HepG2 (cell line): ENCODE data around the gene GOLGA3. TPM values are rescaled to one million over a fixed set of nuclear protein-coding genes. Genes with fewer than 3 reads are reported as not detected.

Source experiments
- AHR ChIP-seq: IDR thresholded peaks from 2 replicates; pipeline ENCODE4 v1.6.1; 2018; ENCODE audit warnings: missing genetic modification reagents, missing compliant biosample characterization
- CAMTA2 ChIP-seq: sonication (generic); formaldehyde crosslinking; IDR thresholded peaks from 2 replicates; pipeline ENCODE4 v1.4.0; 2020; ENCODE audit warnings: mild to moderate bottlenecking, missing genetic modification reagents, borderline replicate concordance
- FOXA1 ChIP-seq, 2 experiments: fragments of 450-650 bp in 1 of 2; sonication (generic) in 1 of 2; formaldehyde crosslinking in 1 of 2; IDR thresholded peaks; 2 replicates each; pipeline versions ENCODE4 v1.4.0 to v1.6.1; 2016 to 2020; ENCODE audit warnings: missing genetic modification reagents in 1 of 2
- PLRG1 ChIP-seq: fragments of 450-650 bp; conservative IDR thresholded peaks from 2 replicates; pipeline ENCODE4 v1.6.1; 2016
- SNAI1 ChIP-seq: sonication (generic); formaldehyde crosslinking; IDR thresholded peaks from 2 replicates; pipeline ENCODE4 v1.5.0; 2020; ENCODE audit warnings: mild to moderate bottlenecking, missing genetic modification reagents, borderline replicate concordance
- STAT6 ChIP-seq: sonication (generic); formaldehyde crosslinking; IDR thresholded peaks from 2 replicates; pipeline ENCODE4 v1.4.0; 2020; ENCODE audit warnings: missing genetic modification reagents, mild to moderate bottlenecking, borderline replicate concordance
- TCF12 ChIP-seq, 2 experiments: fragments of 450-650 bp in 1 of 2; sonication (generic) in 1 of 2; formaldehyde crosslinking in 1 of 2; IDR thresholded peaks; 2 replicates each; pipeline versions ENCODE4 v1.6.1 to v1.8.0; 2017 to 2022; ENCODE audit warnings: antibody characterized with exemption in 1 of 2, mild to moderate bottlenecking in 1 of 2, missing genetic modification reagents in 1 of 2, moderate library complexity in 1 of 2
- XRCC5 ChIP-seq: fragments of 200-400 bp; formaldehyde crosslinking; optimal IDR thresholded peaks from 2 replicates; pipeline ENCODE3; 2017; ENCODE audit warnings: mild to moderate bottlenecking, low read length
- ZFP62 ChIP-seq: sonication (generic); formaldehyde crosslinking; IDR thresholded peaks from 2 replicates; pipeline ENCODE4 v1.4.0; 2020; ENCODE audit warnings: missing genetic modification reagents
- ZFYVE20 ChIP-seq: sonication (generic); formaldehyde crosslinking; IDR thresholded peaks from 2 replicates; pipeline ENCODE4 v1.8.0; 2023; ENCODE audit warnings: low read depth, mild to moderate bottlenecking, moderate library complexity, missing genetic modification reagents, borderline replicate concordance
- ZNF101 ChIP-seq: sonication (generic); formaldehyde crosslinking; IDR thresholded peaks from 2 replicates; pipeline ENCODE4 v1.4.0; 2020; ENCODE audit warnings: mild to moderate bottlenecking, low read depth, missing genetic modification reagents, borderline replicate concordance
- ZNF136 ChIP-seq: sonication (generic); formaldehyde crosslinking; IDR thresholded peaks from 2 replicates; pipeline ENCODE4 v1.8.1; 2022; ENCODE audit warnings: low read depth, mild to moderate bottlenecking, moderate library complexity, missing genetic modification reagents
- ZNF430 ChIP-seq: sonication (generic); formaldehyde crosslinking; IDR thresholded peaks from 2 replicates; pipeline ENCODE4 v1.9.0; 2021; ENCODE audit warnings: mild to moderate bottlenecking, missing genetic modification reagents
- ZNF569 ChIP-seq: sonication (generic); formaldehyde crosslinking; IDR thresholded peaks from 2 replicates; pipeline ENCODE4 v1.5.0; 2020; ENCODE audit warnings: mild to moderate bottlenecking, missing genetic modification reagents, moderate library complexity, borderline replicate concordance
- ZNF687 ChIP-seq: sonication (generic); formaldehyde crosslinking; IDR thresholded peaks from 2 replicates; pipeline ENCODE4 v1.5.1; 2020; ENCODE audit warnings: mild to moderate bottlenecking, missing genetic modification reagents, moderate library complexity
- ZNF800 ChIP-seq: sonication (generic); formaldehyde crosslinking; IDR thresholded peaks from 2 replicates; pipeline ENCODE4 v1.4.0; 2020; ENCODE audit warnings: missing genetic modification reagents
- ZSCAN21 ChIP-seq: sonication (generic); formaldehyde crosslinking; IDR thresholded peaks from 2 replicates; pipeline ENCODE4 v1.8.0; 2022; ENCODE audit warnings: mild to moderate bottlenecking, missing genetic modification reagents, moderate library complexity, borderline replicate concordance
- polyA plus RNA-seq, 8 experiments: library from polyadenylated mRNA; depleted of rRNA in 3 of 8; stranded (reverse) in 7 of 8; unstranded in 1 of 8; fragments of >200 nt; fragmentation: Illumina TruSeq in 4 of 8; extraction: Trizol in 4 of 8; gene quantifications; 2 replicates each; pipeline versions ENCODE4 v1.2.1 to v1.2.3, GENCODE V29; 2011 to 2016; ENCODE audit warnings: low read depth in 4 of 8, missing spikeins in 1 of 8, mixed read lengths in 1 of 8; ENCODE audit not compliant: insufficient read depth in 1 of 8
- total RNA-seq, 5 experiments: library from RNA; depleted of rRNA; stranded (reverse); fragments of >200 nt; fragmentation: Illumina TruSeq; extraction: Trizol; gene quantifications; 2 replicates each; pipeline ENCODE4 v1.2.3, GENCODE V29; 2016; ENCODE audit warnings: low read depth in 1 of 5

The GOLGA3 gene
- total and polyA plus RNA-seq, 2 of the 13 experiments (the other 11 are each of a cell fraction or from before 2014, with no cell fraction given), result 22.0 to 43.0 TPM

GRCh38 chr12:132828706-132829534 lies at the start of gene GOLGA3 (continued):
- 0 out of 2 replicates have a peak, but pooled peaks have one; percentile 51 for TF ChIP-seq ZNF569
- TF ChIP-seq ZNF430 (CRISPR knock-in tag), result no peak
- TF ChIP-seq ZFP62 (CRISPR knock-in tag), result no peak
- no peak for TF ChIP-seq ZSCAN21
- TF ChIP-seq ZNF136 (CRISPR knock-in tag), result no peak
- peak; percentile 76 for TF ChIP-seq ZNF687 (CRISPR knock-in tag)
- no peak; the same call in 1 of the 2 replicates for TF ChIP-seq CAMTA2 (CRISPR knock-in tag)
- TF ChIP-seq ZNF101 (CRISPR knock-in tag), result peak; percentile 67; the same call in 1 of the 2 replicates
- TF ChIP-seq ZNF800 (CRISPR knock-in tag), result no peak
- TF ChIP-seq STAT6, result peak; percentile 81; the same call in 1 of the 2 replicates
- TF ChIP-seq XRCC5, result peak; percentile 89
- no peak for TF ChIP-seq PLRG1
- no peak for TF ChIP-seq FOXA1 (IDR thresholded peaks at IDR 0.05)
- TF ChIP-seq FOXA1 (CRISPR knock-in tag; IDR thresholded peaks at IDR 0.05), result 0 out of 2 replicates have a peak, but pooled peaks have one; percentile 6
- TF ChIP-seq TCF12 (IDR thresholded peaks at IDR 0.05), result no peak
- no peak for TF ChIP-seq TCF12 (CRISPR knock-in tag; IDR thresholded peaks at IDR 0.05)
- TF ChIP-seq SNAI1 (CRISPR knock-in tag), result no peak
- TF ChIP-seq ZFYVE20 (CRISPR knock-in tag), result no peak
- no peak; the same call in 1 of the 2 replicates for TF ChIP-seq AHR (CRISPR knock-in tag)
